ENCODE measurements around the gene MB. TPM values are rescaled to one million over a fixed set of nuclear protein-coding genes. Genes with fewer than 3 reads are reported as not detected.
"Not testable (repeated sequence)": the region's sequence is repeated elsewhere in the genome, so short reads cannot be mapped to it uniquely, and the experiment has no call there.

The MB gene
- total and polyA plus RNA-seq, 4 donors, result 2.8 to 24.7 TPM; not detected in 2

DNA sequence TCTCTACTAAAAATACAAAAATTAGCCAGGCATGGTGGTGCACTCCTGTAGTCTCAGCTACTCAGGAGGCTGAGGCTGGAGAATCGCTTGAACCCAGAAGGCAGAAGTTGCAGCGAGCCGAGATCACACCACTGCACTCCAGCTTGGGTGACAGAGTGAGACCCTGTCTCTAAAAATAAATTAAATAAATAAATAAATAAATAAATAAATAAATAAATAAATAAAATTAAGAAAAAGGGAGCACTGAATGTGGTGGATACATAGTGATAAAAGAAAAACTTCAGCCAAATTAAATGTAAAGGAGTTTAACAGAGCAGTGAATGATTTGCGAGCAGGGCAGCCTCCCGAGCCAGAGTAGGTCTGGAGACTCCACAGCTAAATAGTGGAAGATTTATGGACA is 6.8 kb upstream of the MB start:
- H3K9me3 ChIP-seq (ENCODE audit: control insufficient read depth, low read length); H3K4me3 ChIP-seq (ENCODE audit: low read length in 2 of 2); H3K4me1 ChIP-seq (ENCODE audit: control insufficient read depth in 1 of 2, insufficient read depth in 2 of 2, low read length in 2 of 2); ATAC-seq (ENCODE audit: low FRiP score); H3K36me3 ChIP-seq (ENCODE audit: control insufficient read depth in 1 of 2, insufficient read depth in 2 of 2, low read length in 1 of 2); DNase-seq; H3K27me3 ChIP-seq (ENCODE audit: control insufficient read depth in 1 of 2, insufficient read depth in 2 of 2, low read length in 1 of 2); H3K27ac ChIP-seq (ENCODE audit: low read depth in 1 of 2, low read length in 2 of 2): not testable (repeated sequence)
- 93% methylated on average over 5 of the region's 5 CpGs for WGBS, 2 donors
- intact Hi-C loops (cut with DNase I), result loop anchor here in 1 of 2 donors (1.0 to 5.0 kb wide), 2 partner anchors 193 to 272 kb away; no protein-coding TSS in a partner anchor

- Histone ChIP-seq H3K4me1 (ENCODE audit: control insufficient read depth in 1 of 2, insufficient read depth in 2 of 2, low read length in 2 of 2) (no peaks in the 10 kb centered on the region), H3K27ac (ENCODE audit: low read depth in 1 of 2, low read length in 2 of 2) (no peak overlapping the region), H3K4me3 (ENCODE audit: low read length in 2 of 2) (no peak overlapping the region), H3K36me3 (ENCODE audit: control insufficient read depth in 1 of 2, insufficient read depth in 2 of 2, low read length in 1 of 2) (no peaks in the 10 kb centered on the region), H3K9me3 (ENCODE audit: control insufficient read depth, low read length) (no peaks in the 10 kb centered on the region), H3K27me3 (ENCODE audit: control insufficient read depth in 1 of 2, insufficient read depth in 2 of 2, low read length in 1 of 2) (no peaks in the 10 kb centered on the region)
- ATAC-seq (ENCODE audit: low FRiP score) (peak; percentile 28), DNase-seq (peak in 1 of 2 donors; percentile 70)
- 53 to 55% methylated on average over 9 of the region's 9 CpGs for WGBS, 2 donors
- intact Hi-C loops (cut with DNase I), result loop anchor here in 1 of 2 donors (5.0 kb wide), 1 partner anchor 270 kb away; no protein-coding TSS in a partner anchor
Measured at GRCh38 chr22:35622191-35622913, 5.2 kb upstream of the MB start.

GRCh38 chr22:35621451-35621850 is 4.3 kb upstream of the MB start:
- DNase-seq (peak in 1 of 2 donors; percentile 60), ATAC-seq (ENCODE audit: low FRiP score) (no peak)
- intact Hi-C loops (cut with DNase I), result loop anchor here in 1 of 2 donors (5.0 kb wide), 1 partner anchor 269 kb away; no protein-coding TSS in a partner anchor
- WGBS, 2 donors, result 50% methylated on average over 6 of the region's 6 CpGs
- Histone ChIP-seq H3K9me3 (ENCODE audit: control insufficient read depth, low read length) (no peaks in the 10 kb centered on the region), H3K36me3 (ENCODE audit: control insufficient read depth in 1 of 2, insufficient read depth in 2 of 2, low read length in 1 of 2) (no peaks in the 10 kb centered on the region), H3K4me1 (ENCODE audit: control insufficient read depth in 1 of 2, insufficient read depth in 2 of 2, low read length in 2 of 2) (no peaks in the 10 kb centered on the region), H3K27ac (ENCODE audit: low read depth in 1 of 2, low read length in 2 of 2) (no peak overlapping the region), H3K4me3 (ENCODE audit: low read length in 2 of 2) (no peak overlapping the region), H3K27me3 (ENCODE audit: control insufficient read depth in 1 of 2, insufficient read depth in 2 of 2, low read length in 1 of 2) (no peaks in the 10 kb centered on the region)

DNA sequence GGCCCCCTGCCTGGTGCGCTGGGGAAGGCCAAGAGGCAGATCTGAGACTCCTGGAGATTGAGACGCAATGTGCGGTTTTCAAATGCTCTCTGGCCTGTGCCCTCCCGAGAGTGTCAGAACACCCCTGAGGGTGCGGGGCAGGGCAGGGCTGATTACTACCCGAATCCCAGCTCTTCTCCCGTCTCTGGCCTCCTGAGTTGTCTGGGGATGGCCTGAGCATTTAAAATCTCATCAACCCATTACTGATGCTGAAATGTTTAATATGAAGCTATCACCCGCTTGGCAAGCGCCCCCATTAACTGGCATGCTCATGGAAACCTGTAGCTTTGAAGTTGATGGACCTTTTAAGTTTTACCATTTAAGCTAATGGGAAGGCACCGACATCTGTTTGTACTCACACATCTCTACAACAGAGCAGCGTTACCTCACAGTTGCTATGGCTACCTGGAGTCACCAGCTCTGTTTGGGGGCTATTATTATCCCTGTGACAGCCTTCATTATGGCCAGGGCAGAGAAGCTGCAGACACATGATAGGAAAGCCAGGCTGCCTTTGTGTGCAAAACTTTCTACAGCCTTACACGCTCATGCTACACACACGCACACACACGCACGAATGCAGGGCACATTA is 3.6 kb upstream of the MB start:
- Histone ChIP-seq H3K36me3 (ENCODE audit: control insufficient read depth in 1 of 2, insufficient read depth in 2 of 2, low read length in 1 of 2) (no peaks in the 10 kb centered on the region), H3K9me3 (ENCODE audit: control insufficient read depth, low read length) (no peaks in the 10 kb centered on the region), H3K27me3 (ENCODE audit: control insufficient read depth in 1 of 2, insufficient read depth in 2 of 2, low read length in 1 of 2) (no peaks in the 10 kb centered on the region), H3K4me1 (ENCODE audit: control insufficient read depth in 1 of 2, insufficient read depth in 2 of 2, low read length in 2 of 2) (no peaks in the 10 kb centered on the region), H3K27ac (ENCODE audit: low read depth in 1 of 2, low read length in 2 of 2) (no peak overlapping the region), H3K4me3 (ENCODE audit: low read length in 2 of 2) (no peak overlapping the region)
- peak in 1 of 2 donors; percentile 64 for DNase-seq
- intact Hi-C loops (cut with DNase I), result loop anchor here in 1 of 2 donors (5.0 kb wide), 1 partner anchor 268 kb away; no protein-coding TSS in a partner anchor
- ATAC-seq (ENCODE audit: low FRiP score), result no peak
- 80 to 82% methylated on average over 15 of the region's 15 CpGs for WGBS, 2 donors

GRCh38 chr22:35619336-35620094 is 2.4 kb upstream of the MB start:
- no peaks in the 10 kb centered on the region for H3K36me3 ChIP-seq (ENCODE audit: control insufficient read depth in 1 of 2, insufficient read depth in 2 of 2, low read length in 1 of 2)
- no peak overlapping the region for H3K27ac ChIP-seq (ENCODE audit: low read depth in 1 of 2, low read length in 2 of 2)
- no peaks in the 10 kb centered on the region for H3K27me3 ChIP-seq (ENCODE audit: control insufficient read depth in 1 of 2, insufficient read depth in 2 of 2, low read length in 1 of 2)
- ATAC-seq (ENCODE audit: low FRiP score), result no peak
- H3K4me1 ChIP-seq (ENCODE audit: control insufficient read depth in 1 of 2, insufficient read depth in 2 of 2, low read length in 2 of 2), result no peaks in the 10 kb centered on the region
- intact Hi-C loops (cut with DNase I), result loop anchor here in 1 of 2 donors (5.0 kb wide), 1 partner anchor 267 kb away; no protein-coding TSS in a partner anchor
- no peaks in the 10 kb centered on the region for H3K9me3 ChIP-seq (ENCODE audit: control insufficient read depth, low read length)
- 94 to 96% methylated on average over 13 of the region's 13 CpGs for WGBS, 2 donors
- H3K4me3 ChIP-seq (ENCODE audit: low read length in 2 of 2), result no peak overlapping the region
- peak in 1 of 2 donors; percentile 50 for DNase-seq

- ATAC-seq (ENCODE audit: low FRiP score) (no peak), DNase-seq (no peak)
- no peak overlapping the region for H3K4me3 ChIP-seq (ENCODE audit: low read length in 2 of 2)
- WGBS, 2 donors, result 96 to 100% methylated on average over 1 of the region's 1 CpG
- H3K27me3 ChIP-seq (ENCODE audit: control insufficient read depth in 1 of 2, insufficient read depth in 2 of 2, low read length in 1 of 2), result no peaks in the 10 kb centered on the region
- intact Hi-C loops (cut with DNase I), result no loop called here
- H3K36me3 ChIP-seq (ENCODE audit: control insufficient read depth in 1 of 2, insufficient read depth in 2 of 2, low read length in 1 of 2), result no peaks in the 10 kb centered on the region
- H3K4me1 ChIP-seq (ENCODE audit: control insufficient read depth in 1 of 2, insufficient read depth in 2 of 2, low read length in 2 of 2), result no peaks in the 10 kb centered on the region
- H3K9me3 ChIP-seq (ENCODE audit: control insufficient read depth, low read length), result no peaks in the 10 kb centered on the region
- no peak overlapping the region for H3K27ac ChIP-seq (ENCODE audit: low read depth in 1 of 2, low read length in 2 of 2)
Measured at GRCh38 chr22:35618427-35619223, 1.5 kb upstream of the MB start.

DNA sequence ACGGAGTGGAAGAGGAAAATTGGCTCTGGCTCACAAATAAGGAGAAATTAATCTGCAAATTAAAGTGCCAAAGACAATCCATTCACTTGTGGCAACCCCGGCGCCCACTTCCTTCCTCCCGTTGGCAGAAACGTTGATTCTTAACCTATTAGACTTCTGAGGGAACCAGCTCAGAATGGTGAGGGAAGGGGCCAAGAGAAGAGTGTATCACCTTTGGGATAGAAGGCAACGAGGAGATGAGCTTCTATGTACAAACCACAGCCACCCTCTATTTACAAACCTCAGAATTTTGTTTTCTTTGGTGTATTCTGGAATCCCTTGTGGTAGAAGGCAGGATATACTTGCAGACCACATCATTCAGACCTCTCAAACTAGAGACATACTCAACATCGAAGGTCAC is 1.1 kb downstream of the MB start:
- WGBS, 2 donors, result 82 to 90% methylated on average over 7 of the region's 7 CpGs
- Histone ChIP-seq H3K9me3 (ENCODE audit: control insufficient read depth, low read length) (no peaks in the 10 kb centered on the region), H3K27ac (ENCODE audit: low read depth in 1 of 2, low read length in 2 of 2) (no peak overlapping the region), H3K4me1 (ENCODE audit: control insufficient read depth in 1 of 2, insufficient read depth in 2 of 2, low read length in 2 of 2) (no peaks in the 10 kb centered on the region), H3K27me3 (ENCODE audit: control insufficient read depth in 1 of 2, insufficient read depth in 2 of 2, low read length in 1 of 2) (no peaks in the 10 kb centered on the region), H3K4me3 (ENCODE audit: low read length in 2 of 2) (no peak overlapping the region), H3K36me3 (ENCODE audit: control insufficient read depth in 1 of 2, insufficient read depth in 2 of 2, low read length in 1 of 2) (no peaks in the 10 kb centered on the region)
- DNase-seq, result no peak
- no peak for ATAC-seq (ENCODE audit: low FRiP score)
- intact Hi-C loops (cut with DNase I), result no loop called here

DNA sequence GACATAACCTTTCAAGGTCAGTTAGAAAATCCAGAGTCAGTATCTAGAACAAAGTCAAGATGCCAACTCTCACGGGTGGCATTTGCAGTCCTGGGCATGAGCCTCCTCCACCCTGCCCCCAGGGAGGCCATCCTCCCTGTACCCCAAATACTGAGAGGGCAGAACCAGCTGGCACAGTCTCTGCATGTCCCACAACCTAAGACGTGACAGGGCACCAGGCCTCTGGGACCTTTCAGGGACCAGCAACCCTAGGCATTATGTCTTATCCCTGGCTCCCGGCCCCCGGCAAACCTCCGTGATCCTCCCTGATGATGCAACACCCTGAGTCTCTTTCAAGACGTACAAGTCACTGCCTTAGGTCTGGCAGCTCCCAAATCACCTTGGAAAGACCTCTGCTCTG is 2.0 kb downstream of the MB start:
- H3K27me3 ChIP-seq (ENCODE audit: control insufficient read depth in 1 of 2, insufficient read depth in 2 of 2, low read length in 1 of 2), result no peaks in the 10 kb centered on the region
- H3K9me3 ChIP-seq (ENCODE audit: control insufficient read depth, low read length), result no peaks in the 10 kb centered on the region
- 89 to 94% methylated on average over 6 of the region's 6 CpGs for WGBS, 2 donors
- intact Hi-C loops (cut with DNase I), result no loop called here
- H3K36me3 ChIP-seq (ENCODE audit: control insufficient read depth in 1 of 2, insufficient read depth in 2 of 2, low read length in 1 of 2), result no peaks in the 10 kb centered on the region
- H3K4me1 ChIP-seq (ENCODE audit: control insufficient read depth in 1 of 2, insufficient read depth in 2 of 2, low read length in 2 of 2), result no peaks in the 10 kb centered on the region
- H3K4me3 ChIP-seq (ENCODE audit: low read length in 2 of 2), result no peak overlapping the region
- no peak overlapping the region for H3K27ac ChIP-seq (ENCODE audit: low read depth in 1 of 2, low read length in 2 of 2)
- ATAC-seq (ENCODE audit: low FRiP score) (no peak), DNase-seq (peak; percentile 24 to 67)
